HepG2 (cell line): ENCODE measurements around the gene AGPAT3.

Experiments
- FOXM1 ChIP-seq: sonication (generic); formaldehyde crosslinking; IDR thresholded peaks from 2 replicates; pipeline ENCODE4 v1.5.0; 2020; ENCODE audit warnings: missing genetic modification reagents
- HDAC1 ChIP-seq: sonication (generic); formaldehyde crosslinking; IDR thresholded peaks from 2 replicates; pipeline ENCODE4 v1.5.1; 2020; ENCODE audit warnings: mild to moderate bottlenecking, missing genetic modification reagents
- MAFK ChIP-seq, 2 experiments: IDR thresholded peaks in 1 of 2; conservative IDR thresholded peaks in 1 of 2; 2 replicates each; pipeline ENCODE4 v1.6.1; 2011; ENCODE audit warnings: improper control_type of control experiment in 2 of 2, low read length in 2 of 2
- SRY ChIP-seq: sonication (generic); formaldehyde crosslinking; IDR thresholded peaks from 2 replicates; pipeline ENCODE4 v1.8.0; 2022; ENCODE audit warnings: mild to moderate bottlenecking, missing genetic modification reagents
- TCF7L2 ChIP-seq: IDR thresholded peaks from 2 replicates; pipeline ENCODE4 v1.6.1; 2011; ENCODE audit warnings: mild to moderate bottlenecking, low read depth, low read length, moderate library complexity
- ZBTB3 ChIP-seq: sonication (generic); formaldehyde crosslinking; IDR thresholded peaks from 2 replicates; pipeline ENCODE4 v1.4.0; 2020; ENCODE audit warnings: low read depth, mild to moderate bottlenecking, moderate library complexity, missing genetic modification reagents, borderline replicate concordance
- ZNF224 ChIP-seq: sonication (generic); formaldehyde crosslinking; IDR thresholded peaks from 2 replicates; pipeline ENCODE4 v1.5.0; 2020; ENCODE audit warnings: mild to moderate bottlenecking, missing genetic modification reagents
- ZNF354B ChIP-seq: sonication (generic); formaldehyde crosslinking; IDR thresholded peaks from 2 replicates; pipeline ENCODE4 v1.8.0; 2022; ENCODE audit warnings: mild to moderate bottlenecking, missing genetic modification reagents
- ZNF431 ChIP-seq: sonication (generic); formaldehyde crosslinking; IDR thresholded peaks from 2 replicates; pipeline ENCODE4 v1.9.0; 2022; ENCODE audit warnings: missing genetic modification reagents, low read depth, mild to moderate bottlenecking, borderline replicate concordance
- TF ChIP-seq, protein P1 (sequence below): IDR thresholded peaks from 2 replicates; pipeline ENCODE4 v1.6.1; 2018; ENCODE audit warnings: missing genetic modification reagents, mild to moderate bottlenecking, missing compliant biosample characterization

GRCh38 chr21:43951911-43952703, 87.1 kb downstream of the AGPAT3 start:
- TF ChIP-seq ZNF431 (CRISPR knock-in tag) (no peak), ZNF354B (CRISPR knock-in tag) (no peak), HDAC1 (CRISPR knock-in tag) (no peak), TCF7L2 (no peak), ZNF224 (CRISPR knock-in tag) (no peak), SRY (no peak), FOXM1 (CRISPR knock-in tag) (no peak), ZBTB3 (no peak), MAFK (conservative IDR thresholded peaks at IDR 0.05 in 1 of 2, IDR thresholded peaks at IDR 0.05 in 1 of 2; ENCODE audit: low read length in 2 of 2) (no peak)
- TF ChIP-seq, protein P1, sequence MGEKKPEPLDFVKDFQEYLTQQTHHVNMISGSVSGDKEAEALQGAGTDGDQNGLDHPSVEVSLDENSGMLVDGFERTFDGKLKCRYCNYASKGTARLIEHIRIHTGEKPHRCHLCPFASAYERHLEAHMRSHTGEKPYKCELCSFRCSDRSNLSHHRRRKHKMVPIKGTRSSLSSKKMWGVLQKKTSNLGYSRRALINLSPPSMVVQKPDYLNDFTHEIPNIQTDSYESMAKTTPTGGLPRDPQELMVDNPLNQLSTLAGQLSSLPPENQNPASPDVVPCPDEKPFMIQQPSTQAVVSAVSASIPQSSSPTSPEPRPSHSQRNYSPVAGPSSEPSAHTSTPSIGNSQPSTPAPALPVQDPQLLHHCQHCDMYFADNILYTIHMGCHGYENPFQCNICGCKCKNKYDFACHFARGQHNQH (CRISPR knock-in tag) = no peak
